Activated naive CD4-positive, alpha-beta T cell treated with anti-CD3 and anti-CD28 coated beads, Interleukin-2, amount 50 U/mL, for 16 hours (primary cell): ENCODE data around the gene CANT1.

Source experiments
- DNase-seq: peaks from one replicate; pipeline ENCODE4 v3.0.0-alpha.2; 2020

CANT1 gene

GRCh38 chr17:78993981-78994671, 15.4 kb downstream of the CANT1 start:
- DNase-seq, result no peak

DNA sequence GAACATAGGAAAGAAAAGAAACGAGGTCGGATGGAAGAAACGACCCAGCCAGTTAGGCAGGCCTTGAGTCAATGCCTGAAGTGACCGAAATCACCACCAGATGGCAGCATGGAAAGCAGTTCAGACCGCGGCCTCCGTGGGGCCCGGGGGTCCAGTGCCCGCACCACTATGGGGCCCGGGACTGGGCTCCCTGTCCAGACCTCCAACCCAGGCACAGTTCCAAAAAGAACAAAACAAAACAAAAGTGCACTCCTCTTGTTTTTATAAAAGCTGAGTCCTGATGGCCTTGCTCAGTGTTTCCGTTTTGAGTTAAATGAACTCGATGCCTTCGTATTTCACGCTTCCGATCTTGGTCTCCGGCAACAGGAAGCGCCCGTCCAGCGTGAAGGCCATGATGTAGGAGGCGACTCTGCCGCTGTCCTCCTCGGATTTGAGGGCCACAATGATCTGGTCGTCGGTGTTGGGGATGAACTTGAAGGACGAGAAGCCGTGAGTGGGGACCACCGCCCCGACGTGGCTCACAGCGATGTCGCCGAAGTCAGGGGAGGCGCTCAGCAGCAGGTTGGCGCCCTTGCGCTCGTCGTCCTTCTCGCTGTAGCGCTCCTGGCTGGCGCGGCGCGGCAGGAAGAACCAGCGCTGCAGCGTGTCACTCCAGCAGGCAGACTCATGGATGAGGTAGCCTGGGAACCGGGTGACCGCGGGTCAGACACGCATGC, 16.2 kb downstream of the CANT1 start:
- DNase-seq, result peak; percentile 62

DNA sequence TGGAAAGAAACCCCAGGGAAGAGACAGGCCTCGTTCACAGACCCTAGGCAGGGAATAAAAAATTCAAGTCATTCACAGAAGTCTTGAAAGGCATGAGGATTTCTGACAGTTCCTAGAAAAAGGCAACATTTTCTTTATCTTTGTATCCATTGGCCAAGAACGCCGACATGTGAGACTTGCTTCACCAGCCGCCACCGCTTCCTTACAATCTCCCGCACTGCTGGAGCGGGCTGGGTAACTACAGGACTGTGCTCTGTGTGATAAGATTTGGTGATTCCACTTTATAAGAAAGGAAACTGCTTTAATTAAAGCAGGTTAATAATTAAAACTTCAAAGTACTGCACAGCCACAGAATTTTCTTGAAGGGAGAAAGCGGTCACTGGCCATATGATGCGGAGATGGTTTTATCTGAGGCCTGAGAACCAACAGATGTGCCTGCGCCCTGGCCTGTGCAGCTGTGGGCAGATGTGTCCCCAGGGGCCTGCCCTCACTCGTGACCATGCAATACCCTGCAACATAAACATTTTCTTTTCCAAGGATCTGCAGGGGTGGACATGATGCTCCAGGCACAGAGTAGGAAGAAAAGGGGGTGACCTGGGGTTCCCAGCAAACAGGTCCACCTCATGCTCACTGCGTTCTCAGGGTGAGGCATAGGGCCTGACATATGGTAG, 16.9 kb downstream of the CANT1 start:
- no peak for DNase-seq

GRCh38 chr17:78991906-78992532, 17.5 kb downstream of the CANT1 start:
- peak; percentile 3 for DNase-seq

- peak; percentile 7 for DNase-seq
These were observed 18.4 kb downstream of the CANT1 start for GRCh38 chr17:78991017-78991738.

GRCh38 chr17:78990349-78991016, 19.1 kb downstream of the CANT1 start:
- DNase-seq, result peak; percentile 4

DNA sequence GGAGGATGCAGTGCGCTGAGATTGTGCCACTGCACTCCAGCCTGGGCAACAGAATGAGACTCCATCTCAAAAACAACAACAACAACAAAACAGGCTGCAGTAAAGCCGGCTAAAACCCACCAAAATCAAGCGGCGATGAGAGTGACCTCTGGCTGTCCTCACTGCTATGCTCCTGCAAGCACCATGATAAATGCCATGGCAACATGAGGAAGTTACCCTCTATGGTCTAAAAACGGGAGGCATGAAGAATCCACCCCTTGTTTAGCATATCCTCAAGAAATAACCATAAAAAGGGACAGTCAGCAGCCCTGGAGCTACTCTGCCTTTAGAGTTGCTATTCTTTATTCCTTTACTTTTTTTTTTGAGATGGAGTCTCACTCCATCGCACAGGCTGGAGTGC, 21.4 kb downstream of the CANT1 start:
- no peak for DNase-seq

DNA sequence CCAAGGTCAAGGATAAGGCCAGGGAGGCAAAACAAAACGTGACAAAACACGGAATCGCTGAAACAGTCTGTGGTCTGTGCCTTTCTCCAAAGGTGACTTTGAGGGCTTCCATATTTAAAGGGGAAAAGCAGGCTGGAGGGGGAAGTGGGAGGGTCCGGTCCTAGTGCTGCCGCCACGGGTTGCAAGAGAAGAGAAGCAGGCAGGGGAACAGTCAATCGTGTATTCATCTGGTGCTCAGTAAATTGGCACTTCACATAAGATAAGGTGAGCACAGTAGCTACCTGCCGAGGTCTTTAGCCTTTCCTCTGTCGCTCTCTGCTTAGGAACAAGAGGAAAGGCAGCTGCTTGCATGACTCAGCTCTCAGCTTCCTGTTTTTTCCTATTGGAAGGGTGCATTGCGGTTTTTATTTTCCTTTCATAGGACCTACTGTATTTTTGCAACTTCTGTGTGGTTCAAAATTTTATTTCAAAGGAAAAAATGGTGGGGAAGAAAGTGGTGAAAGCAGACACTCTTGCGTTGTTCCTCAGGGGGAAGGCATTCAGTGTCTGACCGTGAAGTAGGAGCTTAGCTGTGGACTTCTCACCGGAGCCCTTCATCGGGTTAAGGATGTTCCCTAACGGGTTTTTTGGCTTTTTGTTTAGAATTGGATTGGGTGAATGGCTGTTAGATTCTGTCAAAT, 22.8 kb downstream of the CANT1 start:
- no peak for DNase-seq

GRCh38 chr17:78986048-78986648, 23.4 kb downstream of the CANT1 start:
- no peak for DNase-seq

DNA sequence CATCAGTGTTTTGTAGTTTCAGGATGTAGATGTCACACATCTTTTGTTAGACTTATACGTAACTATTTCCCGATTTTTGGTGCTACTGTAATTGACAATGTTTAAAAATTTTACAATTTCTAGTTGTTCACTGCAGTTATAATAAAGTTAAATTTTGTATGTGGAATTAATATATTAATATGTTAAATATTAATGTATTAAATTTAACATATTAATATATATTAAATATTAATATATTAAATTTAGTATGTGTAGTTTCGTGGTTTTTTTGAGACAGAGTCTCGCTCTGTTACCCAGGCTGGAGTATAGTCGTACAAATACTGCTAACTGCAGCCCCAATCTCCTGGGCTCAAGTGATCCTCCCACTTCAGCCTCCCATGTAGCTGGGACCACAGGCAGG, 24.2 kb downstream of the CANT1 start:
- no peak for DNase-seq

DNA sequence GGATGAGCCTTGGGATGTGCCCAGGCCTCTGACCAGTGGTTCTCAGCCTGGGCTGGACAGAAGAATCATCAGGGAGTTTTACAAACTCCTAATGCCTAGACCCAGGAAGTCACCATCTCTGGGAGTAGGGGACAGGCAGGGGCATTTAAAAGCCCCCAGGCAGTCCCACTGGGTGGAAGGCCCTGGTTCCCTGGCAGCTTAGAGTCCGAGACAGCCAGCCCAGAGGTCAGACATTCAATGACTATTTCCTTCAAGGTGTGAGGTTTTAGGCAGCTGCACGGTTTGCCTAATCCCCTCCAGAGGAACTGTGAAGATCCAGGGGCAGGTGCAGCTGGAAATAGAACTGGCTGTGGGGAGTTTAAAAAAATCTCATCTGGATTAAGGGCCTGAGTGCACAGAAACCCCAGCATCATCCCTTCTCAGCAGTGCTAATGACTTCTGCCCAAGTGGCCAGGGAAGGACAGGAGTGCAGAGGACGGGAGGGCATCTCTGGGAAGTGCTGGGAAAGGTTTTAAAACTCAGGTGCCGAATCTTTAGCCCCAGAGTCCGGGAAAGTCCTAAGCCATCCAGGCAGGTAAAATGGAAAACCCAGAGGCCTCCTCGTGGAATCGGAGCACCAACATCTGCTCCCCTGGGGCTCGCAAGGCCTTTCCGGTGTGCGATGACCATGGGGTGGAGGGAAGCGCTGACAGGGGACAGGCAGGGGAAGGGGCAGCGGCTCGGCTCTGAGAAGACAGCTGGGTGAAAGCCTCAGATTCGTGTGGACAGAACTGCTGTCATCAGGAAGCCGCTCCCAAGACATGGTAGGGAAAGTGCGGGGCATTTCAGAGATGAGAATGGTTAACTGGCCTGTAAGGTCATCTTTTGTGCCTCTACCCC, 28.3 kb downstream of the CANT1 start:
- DNase-seq, result no peak

DNA sequence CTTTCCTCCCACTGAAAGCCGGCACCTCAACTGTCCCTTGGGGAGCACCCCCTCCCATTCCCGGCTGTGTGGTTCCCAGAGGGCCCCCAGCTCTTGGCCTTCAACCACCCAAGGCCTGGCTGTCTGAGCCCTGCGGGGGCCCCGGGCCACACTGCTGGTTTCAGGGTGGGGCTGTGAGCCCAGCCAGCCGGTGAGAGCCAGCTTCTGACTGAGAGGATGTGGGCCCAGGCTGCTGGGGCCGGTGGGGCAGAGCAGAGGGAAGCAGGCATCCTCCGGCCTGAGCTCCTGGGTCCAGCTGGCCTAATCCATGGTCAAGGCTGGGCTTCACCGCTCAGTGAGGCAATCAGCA, 29.0 kb downstream of the CANT1 start:
- DNase-seq, result no peak

GRCh38 chr17:78979780-78980623, 29.6 kb downstream of the CANT1 start, which contains the start of gene LGALS3BP:
TSS of gene LGALS3BP (minus strand) at chr17:78979923. CDS start at chr17:78977191, 2,732 bp downstream.
- DNase-seq, result peak; percentile 37

- DNase-seq, result no peak
These were observed 31.3 kb downstream of the CANT1 start for GRCh38 chr17:78977997-78978973.

- no peak for DNase-seq
These were observed 32.0 kb downstream of the CANT1 start for GRCh38 chr17:78977681-78977943.

DNA sequence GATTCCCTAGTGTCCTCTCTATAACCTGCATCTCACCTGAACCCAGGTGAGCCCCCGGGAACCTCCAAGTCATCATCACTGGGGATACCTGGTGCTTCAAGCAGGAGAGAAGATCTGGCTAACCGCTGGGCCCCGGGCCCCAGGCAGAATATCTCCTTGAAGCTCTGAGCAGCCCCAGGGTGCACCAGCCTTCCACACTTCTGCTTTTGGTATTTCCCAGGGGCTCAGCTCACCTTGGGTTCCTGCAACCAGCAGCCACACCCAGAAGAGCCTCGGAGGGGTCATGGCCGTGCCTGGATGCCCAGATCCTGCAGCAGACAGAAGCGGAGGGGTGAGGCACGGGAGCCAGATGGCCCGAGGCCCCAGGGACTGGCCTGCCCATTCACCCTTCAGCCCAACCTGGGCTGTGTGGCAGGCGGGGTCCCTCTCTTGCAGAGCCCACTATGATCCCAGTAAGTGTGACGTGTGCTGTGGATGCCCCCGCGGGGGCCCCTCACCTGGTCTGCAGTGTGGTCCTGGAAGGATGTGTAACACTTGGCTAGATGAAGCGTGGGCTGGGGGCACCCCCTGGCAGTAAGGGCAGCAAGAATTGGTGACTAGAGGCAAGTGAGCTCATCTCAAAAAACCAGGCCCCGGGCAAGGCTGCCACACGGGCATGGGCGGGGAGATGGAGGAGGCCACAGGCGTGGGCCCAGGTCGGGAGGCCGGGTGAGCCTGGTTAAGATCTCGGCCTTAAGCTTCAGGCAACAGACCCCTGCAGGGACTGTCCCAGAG, 32.5 kb downstream of the CANT1 start:
- no peak for DNase-seq
